ENCODE measurements around the gene THRAP3. TPM values are rescaled to one million over a fixed set of nuclear protein-coding genes. Genes with fewer than 3 reads are reported as not detected.

THRAP3 gene
- total RNA-seq, 1 experiment from 2014 or later: 86.8 TPM

GRCh38 chr1:36298640-36299039 is 74.4 kb downstream of the THRAP3 start:
- no peaks in the 10 kb centered on the region for H3K4me1 ChIP-seq
- H3K4me3 ChIP-seq (ENCODE audit: low read depth, low read length): no peak overlapping the region
- H3K27me3 ChIP-seq (replicated peaks; ENCODE audit: control insufficient read depth, insufficient read depth, low read length): no peaks in the 10 kb centered on the region
- TF ChIP-seq, protein P1, sequence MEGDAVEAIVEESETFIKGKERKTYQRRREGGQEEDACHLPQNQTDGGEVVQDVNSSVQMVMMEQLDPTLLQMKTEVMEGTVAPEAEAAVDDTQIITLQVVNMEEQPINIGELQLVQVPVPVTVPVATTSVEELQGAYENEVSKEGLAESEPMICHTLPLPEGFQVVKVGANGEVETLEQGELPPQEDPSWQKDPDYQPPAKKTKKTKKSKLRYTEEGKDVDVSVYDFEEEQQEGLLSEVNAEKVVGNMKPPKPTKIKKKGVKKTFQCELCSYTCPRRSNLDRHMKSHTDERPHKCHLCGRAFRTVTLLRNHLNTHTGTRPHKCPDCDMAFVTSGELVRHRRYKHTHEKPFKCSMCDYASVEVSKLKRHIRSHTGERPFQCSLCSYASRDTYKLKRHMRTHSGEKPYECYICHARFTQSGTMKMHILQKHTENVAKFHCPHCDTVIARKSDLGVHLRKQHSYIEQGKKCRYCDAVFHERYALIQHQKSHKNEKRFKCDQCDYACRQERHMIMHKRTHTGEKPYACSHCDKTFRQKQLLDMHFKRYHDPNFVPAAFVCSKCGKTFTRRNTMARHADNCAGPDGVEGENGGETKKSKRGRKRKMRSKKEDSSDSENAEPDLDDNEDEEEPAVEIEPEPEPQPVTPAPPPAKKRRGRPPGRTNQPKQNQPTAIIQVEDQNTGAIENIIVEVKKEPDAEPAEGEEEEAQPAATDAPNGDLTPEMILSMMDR (IDR thresholded peaks at IDR 0.05; ENCODE audit: insufficient read depth in 1 of 2, low read depth in 1 of 2, low read length in 1 of 2, severe bottlenecking in 1 of 2, unreplicated experiment in 1 of 2): no peak
- H3K9me3 ChIP-seq: no peaks in the 10 kb centered on the region
- peaks cover 78% of the 10 kb centered on the region for H3K36me3 Mint-ChIP-seq (ENCODE audit: insufficient read depth, unreplicated experiment)
- ChIA-PET CTCF (no interaction called here), POLR2A (no interaction called here)
- no peaks in the 10 kb centered on the region for H3K9me3 Mint-ChIP-seq (ENCODE audit: unreplicated experiment)
- peaks cover 7% of the 10 kb centered on the region for H3K4me1 Mint-ChIP-seq (ENCODE audit: low read depth, unreplicated experiment)
- H3K36me3 ChIP-seq (ENCODE audit: control insufficient read depth, insufficient read depth, low read length): peaks cover 1% of the 10 kb centered on the region
- intact Hi-C loops (cut with micrococcal nuclease; ENCODE audit: unreplicated experiment): no loop called here
- H3K27me3 Mint-ChIP-seq (ENCODE audit: insufficient read depth, unreplicated experiment): no peaks in the 10 kb centered on the region
- no TSS peak for BruUV-seq (replicated peaks)
- DNase-seq: no peak
- no peak overlapping the region for H3K4me3 Mint-ChIP-seq (ENCODE audit: unreplicated experiment)
- H3K27ac Mint-ChIP-seq (ENCODE audit: unreplicated experiment): no peak overlapping the region

GRCh38 chr1:36300526-36300925 is 76.3 kb downstream of the THRAP3 start:
- Histone ChIP-seq H3K36me3 (ENCODE audit: control insufficient read depth, insufficient read depth, low read length) (peaks cover 1% of the 10 kb centered on the region), H3K27me3 (replicated peaks; ENCODE audit: control insufficient read depth, insufficient read depth, low read length) (no peaks in the 10 kb centered on the region), H3K9me3 (no peaks in the 10 kb centered on the region), H3K4me1 (peaks cover 5% of the 10 kb centered on the region), H3K4me3 (ENCODE audit: low read depth, low read length) (no peak overlapping the region)
- POLR2A ChIA-PET: no interaction called here
- no peaks in the 10 kb centered on the region for H3K27me3 Mint-ChIP-seq (ENCODE audit: insufficient read depth, unreplicated experiment)
- H3K27ac Mint-ChIP-seq (ENCODE audit: unreplicated experiment): no peak overlapping the region
- intact Hi-C loops (cut with micrococcal nuclease; ENCODE audit: unreplicated experiment): no loop called here
- H3K36me3 Mint-ChIP-seq (ENCODE audit: insufficient read depth, unreplicated experiment): peaks cover 78% of the 10 kb centered on the region
- H3K9me3 Mint-ChIP-seq (ENCODE audit: unreplicated experiment): no peaks in the 10 kb centered on the region
- H3K4me1 Mint-ChIP-seq (ENCODE audit: low read depth, unreplicated experiment): peaks cover 7% of the 10 kb centered on the region
- CTCF ChIA-PET: interaction anchor here (0.6 to 1.2 kb wide), 3 partner anchors 15 to 1655 kb away, joined by 3 to 9 read pairs (median 6); partner anchors contain the start of gene TRAPPC3
- no peak for DNase-seq
- no TSS peak for BruUV-seq (replicated peaks)
- no peak overlapping the region for H3K4me3 Mint-ChIP-seq (ENCODE audit: unreplicated experiment)
- TF ChIP-seq, protein P1 (IDR thresholded peaks at IDR 0.05; ENCODE audit: insufficient read depth in 1 of 2, low read depth in 1 of 2, low read length in 1 of 2, severe bottlenecking in 1 of 2, unreplicated experiment in 1 of 2): no peak

DNA sequence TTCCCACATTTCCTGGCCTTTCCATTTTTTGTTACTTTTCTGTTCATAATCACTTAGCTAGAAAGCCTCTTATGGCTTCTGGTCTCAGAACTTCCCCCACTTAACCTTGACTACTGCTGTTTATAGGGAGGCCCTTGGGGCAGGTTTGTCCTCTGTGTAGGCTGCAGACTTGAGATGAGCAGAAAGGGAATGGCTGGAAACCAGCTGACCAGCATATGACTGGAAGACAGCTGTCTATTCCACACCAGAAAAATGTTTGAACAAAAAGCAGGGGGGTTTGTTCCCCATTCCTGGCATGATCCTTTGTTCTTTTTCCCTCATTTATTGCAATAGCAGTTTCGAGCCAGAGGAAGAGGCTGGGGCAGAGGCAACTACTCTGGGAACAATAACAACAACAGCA is 77.0 kb downstream of the THRAP3 start:
- Mint-ChIP-seq H3K36me3 (ENCODE audit: insufficient read depth, unreplicated experiment) (peaks cover 78% of the 10 kb centered on the region), H3K27me3 (ENCODE audit: insufficient read depth, unreplicated experiment) (no peaks in the 10 kb centered on the region), H3K27ac (ENCODE audit: unreplicated experiment) (no peak overlapping the region), H3K9me3 (ENCODE audit: unreplicated experiment) (no peaks in the 10 kb centered on the region), H3K4me3 (ENCODE audit: unreplicated experiment) (no peak overlapping the region), H3K4me1 (ENCODE audit: low read depth, unreplicated experiment) (peaks cover 7% of the 10 kb centered on the region)
- ChIA-PET POLR2A (no interaction called here), CTCF (interaction anchor here (1.2 kb wide), 1 partner anchor 16 kb away, joined by 9 read pairs; no protein-coding TSS in a partner anchor)
- Histone ChIP-seq H3K4me3 (ENCODE audit: low read depth, low read length) (no peak overlapping the region), H3K27me3 (replicated peaks; ENCODE audit: control insufficient read depth, insufficient read depth, low read length) (no peaks in the 10 kb centered on the region), H3K36me3 (ENCODE audit: control insufficient read depth, insufficient read depth, low read length) (peaks cover 1% of the 10 kb centered on the region), H3K4me1 (peaks cover 10% of the 10 kb centered on the region), H3K9me3 (no peaks in the 10 kb centered on the region)
- intact Hi-C loops (cut with micrococcal nuclease; ENCODE audit: unreplicated experiment): no loop called here
- BruUV-seq (replicated peaks): no TSS peak
- TF ChIP-seq, protein P1 (IDR thresholded peaks at IDR 0.05; ENCODE audit: insufficient read depth in 1 of 2, low read depth in 1 of 2, low read length in 1 of 2, severe bottlenecking in 1 of 2, unreplicated experiment in 1 of 2): no peak
- DNase-seq: no peak

Measured in Caco-2 (cell line).